Transverse colon (tissue), 4 donors: Measurements from ENCODE around the gene PNPLA5. TPM values are rescaled to one million over a fixed set of nuclear protein-coding genes. Genes with fewer than 3 reads are reported as not detected.

Experiments
- DNase-seq: peaks from one replicate; pipeline ENCODE4 v3.0.0-alpha.2; 2019
- H3K27ac ChIP-seq, 4 donors: fragments of 200-600 bp; sonication (generic); 2 replicates each; pipeline ENCODE4 v1.5.1; 2016 to 2018; ENCODE audit warnings: inconsistent platforms in 4 of 4
- H3K27me3 ChIP-seq: fragments of 200-600 bp; sonication (generic); 2 replicates; pipeline ENCODE4 v1.5.1; 2017; ENCODE audit warnings: inconsistent platforms
- H3K36me3 ChIP-seq, 4 donors: fragments of 200-600 bp; sonication (generic); 2 replicates each; pipeline ENCODE4 v1.5.1; 2017 to 2019; ENCODE audit warnings: inconsistent platforms in 4 of 4
- H3K4me1 ChIP-seq, 4 donors: fragments of 200-600 bp; sonication (generic); 2 replicates each; pipeline ENCODE4 v1.5.1; 2017 to 2020; ENCODE audit warnings: inconsistent platforms in 4 of 4
- H3K4me3 ChIP-seq, 4 donors: fragments of 200-600 bp; sonication (generic); 1 replicate in 1 of 4; 2 replicates in 3 of 4; pipeline versions ENCODE4 v1.5.1 to v1.6.1; 2017 to 2019; ENCODE audit warnings: inconsistent platforms in 4 of 4
- H3K9me3 ChIP-seq, 2 donors: fragments of 200-600 bp; sonication (generic); 2 replicates each; pipeline ENCODE4 v1.5.1; 2017 to 2019; ENCODE audit warnings: inconsistent platforms in 2 of 2
- EP300 ChIP-seq: sonication (generic); formaldehyde crosslinking; IDR thresholded peaks from one replicate; pipeline ENCODE4 v1.6.1; 2017; ENCODE audit warnings: antibody characterized with exemption, low read depth
- POLR2A ChIP-seq: fragments of 450-650 bp; IDR thresholded peaks from one replicate; pipeline ENCODE4 v1.6.1; 2016; ENCODE audit warnings: antibody characterized with exemption, mild to moderate bottlenecking, moderate library complexity
- POLR2AphosphoS5 ChIP-seq, 3 donors: sonication (generic); formaldehyde crosslinking; IDR thresholded peaks; one replicate each; pipeline ENCODE4 v1.6.1; 2016; ENCODE audit warnings: antibody characterized with exemption in 3 of 3
- WGBS, 2 donors: methylation state at CpG; one replicate each; pipeline ENCODE4 v1.1.5; 2018; ENCODE audit warnings: low coverage in 1 of 2; 5-methylcytosine and 5-hydroxymethylcytosine counted together
- in situ Hi-C, 4 donors: fragments of 200-750 bp; cut with MboI; loops; one replicate each; pipeline versions ENCODE4 v1.15.0 to v1.15.1; 2017; ENCODE audit warnings: low sequenced_read_pairs in 3 of 4, low pct_ligation_motif_present in 1 of 4, low pct_unique_long_range_greater_than_20kb in 1 of 4
- intact Hi-C: fragments of 100-400 bp; cut with DNase I; formaldehyde crosslinking; loops from one replicate; pipeline ENCODE4 v1.15.1; 2023; ENCODE audit warnings: low total_unique reads
- total RNA-seq, 4 donors: library from RNA; depleted of rRNA; stranded (reverse); fragments of >200 nt; gene quantifications; one replicate each; pipeline ENCODE4 v1.1.0, GENCODE V29; 2016
- TF ChIP-seq, protein P1 (sequence below), 5 experiments: fragments of 200-600 bp in 3 of 5; fragments of 450-650 bp in 2 of 5; sonication (generic) in 3 of 5; IDR thresholded peaks; 1 replicate in 2 of 5; 2 replicates in 3 of 5; pipeline ENCODE4 v1.5.1; 2016 to 2017; ENCODE audit warnings: antibody characterized with exemption in 5 of 5, inconsistent platforms in 3 of 5, mild to moderate bottlenecking in 2 of 5, moderate library complexity in 1 of 5

The PNPLA5 gene
- total RNA-seq, 4 donors from 2014 or later, result not detected

- no peak for TF ChIP-seq POLR2AphosphoS5 (IDR thresholded peaks at IDR 0.05)
- TF ChIP-seq, protein P1, sequence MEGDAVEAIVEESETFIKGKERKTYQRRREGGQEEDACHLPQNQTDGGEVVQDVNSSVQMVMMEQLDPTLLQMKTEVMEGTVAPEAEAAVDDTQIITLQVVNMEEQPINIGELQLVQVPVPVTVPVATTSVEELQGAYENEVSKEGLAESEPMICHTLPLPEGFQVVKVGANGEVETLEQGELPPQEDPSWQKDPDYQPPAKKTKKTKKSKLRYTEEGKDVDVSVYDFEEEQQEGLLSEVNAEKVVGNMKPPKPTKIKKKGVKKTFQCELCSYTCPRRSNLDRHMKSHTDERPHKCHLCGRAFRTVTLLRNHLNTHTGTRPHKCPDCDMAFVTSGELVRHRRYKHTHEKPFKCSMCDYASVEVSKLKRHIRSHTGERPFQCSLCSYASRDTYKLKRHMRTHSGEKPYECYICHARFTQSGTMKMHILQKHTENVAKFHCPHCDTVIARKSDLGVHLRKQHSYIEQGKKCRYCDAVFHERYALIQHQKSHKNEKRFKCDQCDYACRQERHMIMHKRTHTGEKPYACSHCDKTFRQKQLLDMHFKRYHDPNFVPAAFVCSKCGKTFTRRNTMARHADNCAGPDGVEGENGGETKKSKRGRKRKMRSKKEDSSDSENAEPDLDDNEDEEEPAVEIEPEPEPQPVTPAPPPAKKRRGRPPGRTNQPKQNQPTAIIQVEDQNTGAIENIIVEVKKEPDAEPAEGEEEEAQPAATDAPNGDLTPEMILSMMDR (IDR thresholded peaks at IDR 0.05), result no peak
- TF ChIP-seq EP300, result no peak
- TF ChIP-seq POLR2A, result no peak
- H3K9me3 ChIP-seq, result no peaks in the 10 kb centered on the region
- intact Hi-C loops (no loop called here), in situ Hi-C loops (loop anchor here in 1 of 4 donors (25.0 kb wide), 1 partner anchor 100 kb away; no protein-coding TSS in a partner anchor)
- DNase-seq, result no peak
- H3K4me3 ChIP-seq, result no peak overlapping the region
- no peak overlapping the region for H3K27ac ChIP-seq
- WGBS, 2 donors, result 72 to 88% methylated on average over 5 to 9 of the region's 9 CpGs
- H3K4me1 ChIP-seq, result no peaks in the 10 kb centered on the region
- no peaks in the 10 kb centered on the region for H3K27me3 ChIP-seq
- no peaks in the 10 kb centered on the region for H3K36me3 ChIP-seq
These were observed 54.1 kb downstream of the PNPLA5 start for GRCh38 chr22:43837666-43838065.

GRCh38 chr22:43835736-43836135 lies 56.1 kb downstream of the PNPLA5 start:
- Histone ChIP-seq H3K4me1 (no peaks in the 10 kb centered on the region), H3K9me3 (no peaks in the 10 kb centered on the region), H3K4me3 (no peak overlapping the region), H3K36me3 (no peaks in the 10 kb centered on the region), H3K27ac (no peak overlapping the region), H3K27me3 (no peaks in the 10 kb centered on the region)
- in situ Hi-C loops, result loop anchor here in 1 of 4 donors (25.0 kb wide), 1 partner anchor 102 kb away; no protein-coding TSS in a partner anchor
- TF ChIP-seq POLR2A, result no peak
- TF ChIP-seq EP300, result no peak
- TF ChIP-seq, protein P1 (IDR thresholded peaks at IDR 0.05), result no peak
- TF ChIP-seq POLR2AphosphoS5 (IDR thresholded peaks at IDR 0.05), result no peak
- intact Hi-C loops, result no loop called here
- no peak for DNase-seq
- WGBS, 2 donors, result 78 to 83% methylated on average over 6 to 13 of the region's 13 CpGs

DNA sequence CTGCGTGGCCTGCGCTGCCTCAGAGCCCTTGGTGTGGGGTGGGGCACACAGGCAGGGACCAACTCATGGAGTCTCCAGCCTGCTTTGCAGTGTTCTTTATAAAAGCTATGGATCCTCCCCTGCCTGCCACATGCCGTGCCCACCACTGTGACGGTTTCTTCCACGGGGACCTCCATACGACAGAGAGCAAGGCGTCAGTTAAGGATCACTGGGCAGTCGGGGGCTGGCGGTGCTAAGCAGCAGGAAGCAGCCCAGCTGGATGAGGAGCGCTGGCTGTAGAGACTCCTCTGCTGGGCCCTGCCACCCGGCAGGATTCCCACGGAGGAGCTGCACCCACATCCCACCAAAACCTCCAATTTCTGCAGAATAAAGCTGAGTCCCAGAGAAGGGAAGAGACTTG lies 56.6 kb downstream of the PNPLA5 start:
- no peak for TF ChIP-seq POLR2A
- TF ChIP-seq POLR2AphosphoS5 (IDR thresholded peaks at IDR 0.05), result no peak
- TF ChIP-seq, protein P1 (IDR thresholded peaks at IDR 0.05), result no peak
- TF ChIP-seq EP300, result no peak
- WGBS, 2 donors, result 76% methylated on average over 11 of the region's 12 CpGs; no CpG with 5 or more reads in 1 of the 2 donors
- no peak overlapping the region for H3K4me3 ChIP-seq
- no peaks in the 10 kb centered on the region for H3K36me3 ChIP-seq
- no peak overlapping the region for H3K27ac ChIP-seq
- in situ Hi-C loops (loop anchor here in 1 of 4 donors (25.0 kb wide), 1 partner anchor 102 kb away; no protein-coding TSS in a partner anchor), intact Hi-C loops (no loop called here)
- DNase-seq, result no peak
- no peaks in the 10 kb centered on the region for H3K27me3 ChIP-seq
- no peaks in the 10 kb centered on the region for H3K4me1 ChIP-seq
- no peaks in the 10 kb centered on the region for H3K9me3 ChIP-seq

DNA sequence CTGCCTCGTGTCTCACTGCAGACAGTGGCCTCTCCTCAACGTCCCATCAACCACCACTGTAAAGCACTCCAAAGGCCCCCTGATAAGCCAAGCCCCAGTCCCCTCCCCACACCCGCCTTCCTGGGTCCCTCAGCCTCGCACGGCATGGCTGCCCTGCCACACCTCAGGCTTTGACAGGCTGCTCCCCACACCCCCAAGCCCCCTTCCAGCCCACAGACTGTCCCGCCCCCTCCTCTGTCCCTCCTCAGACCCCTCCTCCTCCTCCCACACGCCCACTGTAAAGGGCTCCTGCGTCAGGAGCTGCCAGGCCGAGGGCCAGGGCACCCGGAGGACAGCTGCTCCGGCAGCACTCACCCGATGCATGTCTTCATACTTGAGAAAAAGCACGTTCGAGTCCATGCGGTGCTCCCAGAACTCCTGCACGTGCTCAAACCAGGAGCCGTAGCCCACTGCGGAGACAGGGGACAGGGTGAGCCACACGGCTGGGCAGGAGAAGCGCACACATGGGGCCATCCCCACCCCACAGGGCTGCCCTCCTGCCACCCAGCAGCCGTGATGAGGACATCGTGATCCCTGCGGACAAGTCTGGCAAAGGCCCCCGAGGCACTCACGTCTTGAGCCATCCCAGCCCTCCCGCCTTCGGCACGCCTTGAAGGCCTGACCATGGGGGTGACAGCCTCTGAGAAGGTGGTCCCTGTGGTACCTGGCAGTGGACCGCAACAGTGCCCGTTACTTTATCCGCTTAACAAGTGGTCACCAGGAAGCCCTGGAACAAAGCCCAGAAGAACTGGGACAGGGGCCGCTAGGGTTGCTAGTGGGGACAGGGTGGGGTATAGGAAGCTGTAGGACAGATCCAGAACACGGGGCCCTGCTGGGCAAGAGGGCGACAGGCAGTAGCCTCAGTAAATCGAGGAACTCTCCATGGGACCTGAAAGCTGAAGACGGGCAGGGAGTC lies 58.2 kb downstream of the PNPLA5 start:
- intact Hi-C loops (no loop called here), in situ Hi-C loops (loop anchor here in 1 of 4 donors (25.0 kb wide), 1 partner anchor 104 kb away; no protein-coding TSS in a partner anchor)
- Histone ChIP-seq H3K9me3 (no peaks in the 10 kb centered on the region), H3K27ac (no peak overlapping the region), H3K4me3 (no peak overlapping the region), H3K4me1 (no peaks in the 10 kb centered on the region), H3K36me3 (no peaks in the 10 kb centered on the region), H3K27me3 (no peaks in the 10 kb centered on the region)
- DNase-seq, result no peak
- 71% methylated on average over 35 of the region's 36 CpGs; no CpG with 5 or more reads in 1 of the 2 donors for WGBS, 2 donors
- no peak for TF ChIP-seq EP300
- TF ChIP-seq POLR2A, result no peak
- TF ChIP-seq, protein P1 (IDR thresholded peaks at IDR 0.05), result no peak
- no peak for TF ChIP-seq POLR2AphosphoS5 (IDR thresholded peaks at IDR 0.05)
